HepG2 (cell line): ENCODE data around the gene DOHH. TPM values are rescaled to one million over a fixed set of nuclear protein-coding genes. Genes with fewer than 3 reads are reported as not detected.

Source experiments
- ARNTL ChIP-seq: sonication (generic); formaldehyde crosslinking; IDR thresholded peaks from 2 replicates; pipeline ENCODE4 v1.4.0; 2020; ENCODE audit warnings: mild to moderate bottlenecking, missing genetic modification reagents
- DPF2 ChIP-seq: sonication (generic); formaldehyde crosslinking; IDR thresholded peaks from 2 replicates; pipeline ENCODE4 v1.4.0; 2020; ENCODE audit warnings: mild to moderate bottlenecking, low read depth, missing genetic modification reagents, borderline replicate concordance
- FOXP4 ChIP-seq: sonication (generic); formaldehyde crosslinking; IDR thresholded peaks from 2 replicates; pipeline ENCODE4 v1.4.0; 2020; ENCODE audit warnings: missing genetic modification reagents
- GATAD2A ChIP-seq: IDR thresholded peaks from 2 replicates; pipeline ENCODE4 v1.6.1; 2016
- GFI1 ChIP-seq: sonication (generic); formaldehyde crosslinking; IDR thresholded peaks from 2 replicates; pipeline ENCODE4 v1.5.0; 2020; ENCODE audit warnings: missing genetic modification reagents, mild to moderate bottlenecking, borderline replicate concordance
- HES4 ChIP-seq: sonication (generic); formaldehyde crosslinking; IDR thresholded peaks from 2 replicates; pipeline ENCODE4 v1.9.0; 2021; ENCODE audit warnings: mild to moderate bottlenecking, missing genetic modification reagents, borderline replicate concordance
- HNF4A ChIP-seq: sonication (generic); formaldehyde crosslinking; IDR thresholded peaks from 2 replicates; pipeline ENCODE4 v1.4.0; 2020; ENCODE audit warnings: missing genetic modification reagents
- HNRNPH1 ChIP-seq: fragments of 200-400 bp; formaldehyde crosslinking; optimal IDR thresholded peaks from 2 replicates; pipeline ENCODE3; 2017; ENCODE audit warnings: mild to moderate bottlenecking, low read depth, low read length
- HOXD1 ChIP-seq: sonication (generic); formaldehyde crosslinking; IDR thresholded peaks from 2 replicates; pipeline ENCODE4 v1.5.0; 2020; ENCODE audit warnings: missing genetic modification reagents
- IRX3 ChIP-seq: sonication (generic); formaldehyde crosslinking; IDR thresholded peaks from 2 replicates; pipeline ENCODE4 v1.8.1; 2023; ENCODE audit warnings: mild to moderate bottlenecking, low read depth, missing genetic modification reagents, borderline replicate concordance
- NFATC3 ChIP-seq: sonication (generic); formaldehyde crosslinking; IDR thresholded peaks from 2 replicates; pipeline ENCODE4 v1.5.1; 2020; ENCODE audit warnings: mild to moderate bottlenecking, missing genetic modification reagents
- NFYB ChIP-seq: sonication (generic); formaldehyde crosslinking; IDR thresholded peaks from 2 replicates; pipeline ENCODE4 v1.4.0; 2020; ENCODE audit warnings: missing genetic modification reagents
- PAWR ChIP-seq: sonication (generic); formaldehyde crosslinking; IDR thresholded peaks from 2 replicates; pipeline ENCODE4 v1.4.0; 2020; ENCODE audit warnings: missing genetic modification reagents, mild to moderate bottlenecking, borderline replicate concordance
- RFX3 ChIP-seq: IDR thresholded peaks from 2 replicates; pipeline ENCODE4 v1.6.1; 2016; ENCODE audit warnings: missing biosample characterization, missing genetic modification reagents
- SAFB2 ChIP-seq: sonication (generic); formaldehyde crosslinking; IDR thresholded peaks from 2 replicates; pipeline ENCODE4 v1.5.1; 2020; ENCODE audit warnings: missing genetic modification reagents, low read depth, mild to moderate bottlenecking, borderline replicate concordance
- SOX5 ChIP-seq: IDR thresholded peaks from 2 replicates; pipeline ENCODE4 v1.6.1; 2016; ENCODE audit warnings: borderline replicate concordance
- ZNF10 ChIP-seq: sonication (generic); formaldehyde crosslinking; IDR thresholded peaks from 2 replicates; pipeline ENCODE4 v1.4.0; 2020; ENCODE audit warnings: mild to moderate bottlenecking, low read depth, missing genetic modification reagents, borderline replicate concordance
- ZNF101 ChIP-seq: sonication (generic); formaldehyde crosslinking; IDR thresholded peaks from 2 replicates; pipeline ENCODE4 v1.4.0; 2020; ENCODE audit warnings: mild to moderate bottlenecking, low read depth, missing genetic modification reagents, borderline replicate concordance
- ZNF550 ChIP-seq: sonication (generic); formaldehyde crosslinking; IDR thresholded peaks from 2 replicates; pipeline ENCODE4 v1.4.0; 2020; ENCODE audit warnings: mild to moderate bottlenecking, missing genetic modification reagents, borderline replicate concordance
- ZNF557 ChIP-seq: sonication (generic); formaldehyde crosslinking; IDR thresholded peaks from 2 replicates; pipeline ENCODE4 v1.4.0; 2020; ENCODE audit warnings: missing genetic modification reagents
- polyA plus RNA-seq, 8 experiments: library from polyadenylated mRNA; depleted of rRNA in 3 of 8; stranded (reverse) in 7 of 8; unstranded in 1 of 8; fragments of >200 nt; fragmentation: Illumina TruSeq in 4 of 8; extraction: Trizol in 4 of 8; gene quantifications; 2 replicates each; pipeline versions ENCODE4 v1.2.1 to v1.2.3, GENCODE V29; 2011 to 2016; ENCODE audit warnings: low read depth in 4 of 8, missing spikeins in 1 of 8, mixed read lengths in 1 of 8; ENCODE audit not compliant: insufficient read depth in 1 of 8
- total RNA-seq, 5 experiments: library from RNA; depleted of rRNA; stranded (reverse); fragments of >200 nt; fragmentation: Illumina TruSeq; extraction: Trizol; gene quantifications; 2 replicates each; pipeline ENCODE4 v1.2.3, GENCODE V29; 2016; ENCODE audit warnings: low read depth in 1 of 5

Gene DOHH
- total and polyA plus RNA-seq, 2 of the 13 experiments (the other 11 are each of a cell fraction or from before 2014, with no cell fraction given): 3.5 to 13.7 TPM

- TF ChIP-seq HNRNPH1 (no peak), ZNF550 (no peak), GFI1 (CRISPR knock-in tag) (no peak), ARNTL (CRISPR knock-in tag) (no peak), GATAD2A (CRISPR knock-in tag) (no peak), NFATC3 (CRISPR knock-in tag) (no peak), PAWR (CRISPR knock-in tag) (no peak), DPF2 (CRISPR knock-in tag) (no peak), HES4 (CRISPR knock-in tag) (no peak), HNF4A (CRISPR knock-in tag) (no peak), SOX5 (CRISPR knock-in tag) (no peak), IRX3 (CRISPR knock-in tag) (no peak), FOXP4 (CRISPR knock-in tag) (no peak), HOXD1 (CRISPR knock-in tag) (no peak), ZNF557 (CRISPR knock-in tag) (no peak), RFX3 (no peak), NFYB (peak; percentile 75), ZNF101 (CRISPR knock-in tag) (no peak), SAFB2 (no peak), ZNF10 (CRISPR knock-in tag) (no peak)
- TF ChIP-seq, all 625 proteins: peak for 4
Observed at GRCh38 chr19:3494051-3494450, 6.4 kb downstream of the DOHH start (continued).
